Suprapubic skin (tissue), 3 donors: ENCODE results near the gene DNAH5.

Experiments used
- CTCF ChIP-seq, 2 donors: fragments of 200-600 bp in 1 of 2; fragments of 450-650 bp in 1 of 2; sonication (generic) in 1 of 2; IDR thresholded peaks; one replicate each; pipeline ENCODE4 v1.5.1; 2016 to 2019; ENCODE audit warnings: antibody characterized with exemption in 2 of 2, mild to moderate bottlenecking in 1 of 2, moderate library complexity in 1 of 2
- EP300 ChIP-seq: sonication (generic); formaldehyde crosslinking; IDR thresholded peaks from one replicate; pipeline ENCODE4 v1.6.1; 2017; ENCODE audit warnings: antibody characterized with exemption
- POLR2A ChIP-seq, 2 donors: fragments of 450-650 bp; IDR thresholded peaks; one replicate each; pipeline ENCODE4 v1.6.1; 2017; ENCODE audit warnings: antibody characterized with exemption in 2 of 2, mild to moderate bottlenecking in 2 of 2, moderate library complexity in 2 of 2

DNA sequence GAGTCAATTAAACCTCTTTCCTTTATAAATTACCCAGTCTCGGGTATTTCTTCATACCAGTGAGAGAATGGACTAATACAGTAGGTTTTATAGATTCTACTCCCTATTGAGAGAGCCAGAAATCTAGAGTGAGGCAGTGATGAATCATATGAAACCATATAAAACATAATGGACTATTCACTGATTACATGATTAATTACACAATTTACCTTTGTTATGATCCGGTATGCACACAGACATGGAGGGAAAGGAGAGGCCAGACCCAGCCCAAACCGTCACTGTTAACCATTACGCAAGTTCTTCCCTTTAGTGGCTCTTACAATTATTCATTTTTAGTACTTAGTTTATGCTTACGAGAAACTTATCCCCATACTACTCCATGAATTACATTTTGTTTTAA is 205.0 kb downstream of the DNAH5 start:
- TF ChIP-seq CTCF (IDR thresholded peaks at IDR 0.05): no peak
- no peak for TF ChIP-seq POLR2A (IDR thresholded peaks at IDR 0.05)
- no peak for TF ChIP-seq EP300
